ENCODE data around the gene SF3B4. TPM values are rescaled to one million over a fixed set of nuclear protein-coding genes. Genes with fewer than 3 reads are reported as not detected.

SF3B4 gene
- total RNA-seq, 4 donors from 2014 or later = 10.2 to 17.9 (median 12.4) TPM

DNA sequence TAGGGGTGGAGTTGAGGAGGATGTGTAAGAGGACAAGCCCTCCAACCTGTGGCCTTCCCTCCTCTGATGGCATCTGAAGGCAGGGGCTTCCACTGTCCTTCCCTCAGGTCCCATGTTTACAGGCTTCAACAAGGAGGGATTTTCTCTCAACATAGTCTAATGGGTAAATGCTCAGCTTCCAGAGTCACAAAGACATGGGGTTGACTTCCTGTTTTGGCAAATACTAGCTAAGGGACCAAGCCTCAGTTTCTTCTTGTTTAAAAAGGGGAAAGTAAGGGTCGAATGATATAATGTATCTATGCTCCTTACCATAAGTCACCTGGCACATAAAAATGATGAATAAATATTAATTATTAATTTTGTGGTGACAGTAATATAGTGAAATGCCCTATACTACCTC, 13.1 kb downstream of the SF3B4 start:
- intact Hi-C loops (cut with DNase I) = no loop called here
- Histone ChIP-seq H3K4me1 (peaks cover 0 to 10% of the 10 kb centered on the region in 2 donors), H3K36me3 (no peaks in the 10 kb centered on the region), H3K9me3 (no peaks in the 10 kb centered on the region), H3K27ac (no peak overlapping the region), H3K27me3 (no peaks in the 10 kb centered on the region), H3K4me3 (replicated peaks in 1 of 3) (no peak overlapping the region)
- DNase-seq = no peak
- 90 to 95% methylated on average over 1 of the region's 1 CpG for WGBS, 2 donors
- no peak for TF ChIP-seq POLR2A (IDR thresholded peaks at IDR 0.05)
- TF ChIP-seq, protein P1, sequence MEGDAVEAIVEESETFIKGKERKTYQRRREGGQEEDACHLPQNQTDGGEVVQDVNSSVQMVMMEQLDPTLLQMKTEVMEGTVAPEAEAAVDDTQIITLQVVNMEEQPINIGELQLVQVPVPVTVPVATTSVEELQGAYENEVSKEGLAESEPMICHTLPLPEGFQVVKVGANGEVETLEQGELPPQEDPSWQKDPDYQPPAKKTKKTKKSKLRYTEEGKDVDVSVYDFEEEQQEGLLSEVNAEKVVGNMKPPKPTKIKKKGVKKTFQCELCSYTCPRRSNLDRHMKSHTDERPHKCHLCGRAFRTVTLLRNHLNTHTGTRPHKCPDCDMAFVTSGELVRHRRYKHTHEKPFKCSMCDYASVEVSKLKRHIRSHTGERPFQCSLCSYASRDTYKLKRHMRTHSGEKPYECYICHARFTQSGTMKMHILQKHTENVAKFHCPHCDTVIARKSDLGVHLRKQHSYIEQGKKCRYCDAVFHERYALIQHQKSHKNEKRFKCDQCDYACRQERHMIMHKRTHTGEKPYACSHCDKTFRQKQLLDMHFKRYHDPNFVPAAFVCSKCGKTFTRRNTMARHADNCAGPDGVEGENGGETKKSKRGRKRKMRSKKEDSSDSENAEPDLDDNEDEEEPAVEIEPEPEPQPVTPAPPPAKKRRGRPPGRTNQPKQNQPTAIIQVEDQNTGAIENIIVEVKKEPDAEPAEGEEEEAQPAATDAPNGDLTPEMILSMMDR (IDR thresholded peaks at IDR 0.05) = no peak

DNA sequence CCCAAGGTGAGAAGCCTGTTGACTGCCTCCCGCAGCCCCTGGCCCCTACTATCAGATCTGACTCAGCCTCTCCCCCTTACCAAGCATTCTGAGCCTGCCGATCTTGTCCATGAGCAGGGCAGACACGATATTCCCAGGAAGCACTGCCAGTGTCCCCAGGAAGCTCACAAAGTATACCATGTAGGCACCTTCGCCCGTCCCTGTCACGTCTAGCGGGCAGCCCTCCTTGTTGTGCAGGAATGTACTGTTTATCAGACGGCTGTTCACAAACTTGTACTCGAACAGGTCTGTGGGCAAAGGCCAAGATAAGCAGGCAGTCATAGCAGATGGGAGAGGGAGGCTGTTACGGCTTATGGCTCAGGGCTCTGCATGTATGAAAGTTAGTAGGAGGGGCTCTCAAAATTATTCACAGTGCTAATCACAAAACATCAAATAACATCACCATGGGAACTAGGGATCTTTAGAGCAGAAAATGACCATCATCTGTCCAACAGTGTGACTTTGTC, 21.0 kb downstream of the SF3B4 start:
- Histone ChIP-seq H3K27ac (no peak overlapping the region), H3K9me3 (no peaks in the 10 kb centered on the region), H3K36me3 (no peaks in the 10 kb centered on the region), H3K27me3 (no peaks in the 10 kb centered on the region), H3K4me3 (replicated peaks in 1 of 3) (no peak overlapping the region), H3K4me1 (no peaks in the 10 kb centered on the region)
- no peak for DNase-seq
- intact Hi-C loops (cut with DNase I) = no loop called here
- 89 to 92% methylated on average over 10 of the region's 10 CpGs for WGBS, 2 donors
- TF ChIP-seq, protein P1 (IDR thresholded peaks at IDR 0.05) = no peak
- no peak for TF ChIP-seq POLR2A (IDR thresholded peaks at IDR 0.05)

DNA sequence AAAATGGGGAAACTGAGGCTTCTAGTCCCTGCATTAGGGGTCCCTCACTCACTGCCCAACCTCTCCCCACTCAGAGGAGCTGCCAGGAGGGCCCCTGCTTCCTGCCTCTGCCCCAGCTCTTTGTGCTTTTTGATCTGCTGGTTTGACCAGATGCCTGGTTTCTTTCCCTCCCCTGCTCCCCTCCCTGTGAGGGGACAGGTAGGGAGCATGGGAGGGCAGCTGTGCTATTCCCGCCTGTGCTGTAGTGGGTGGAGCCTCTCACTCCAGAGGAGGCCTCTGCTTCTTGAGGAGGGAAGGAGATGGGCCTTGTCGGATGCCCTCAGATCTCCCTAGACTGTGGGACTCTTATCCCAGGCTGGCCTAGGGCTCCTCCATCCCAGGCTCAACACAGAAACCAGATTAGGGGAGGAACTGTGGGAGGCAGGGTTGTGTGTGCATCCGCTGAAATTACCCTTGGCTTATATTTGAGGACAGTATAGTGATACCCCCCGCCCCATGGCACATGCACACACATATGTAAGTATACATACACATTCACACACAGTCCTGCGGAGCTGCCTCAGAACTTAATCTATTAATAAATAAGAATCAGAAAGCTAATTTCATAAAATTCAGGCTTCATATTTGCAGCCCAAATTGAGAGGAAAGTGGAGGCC, 23.6 kb downstream of the SF3B4 start:
- Histone ChIP-seq H3K36me3 (no peaks in the 10 kb centered on the region), H3K27me3 (no peaks in the 10 kb centered on the region), H3K27ac (no peak overlapping the region), H3K9me3 (no peaks in the 10 kb centered on the region), H3K4me1 (peaks cover 7 to 9% of the 10 kb centered on the region in 2 donors), H3K4me3 (replicated peaks in 1 of 3) (no peak overlapping the region)
- DNase-seq = no peak
- WGBS, 2 donors = 82 to 85% methylated on average over 4 to 5 of the region's 5 CpGs
- no peak for TF ChIP-seq POLR2A (IDR thresholded peaks at IDR 0.05)
- TF ChIP-seq, protein P1 (IDR thresholded peaks at IDR 0.05) = no peak
- intact Hi-C loops (cut with DNase I) = no loop called here

DNA sequence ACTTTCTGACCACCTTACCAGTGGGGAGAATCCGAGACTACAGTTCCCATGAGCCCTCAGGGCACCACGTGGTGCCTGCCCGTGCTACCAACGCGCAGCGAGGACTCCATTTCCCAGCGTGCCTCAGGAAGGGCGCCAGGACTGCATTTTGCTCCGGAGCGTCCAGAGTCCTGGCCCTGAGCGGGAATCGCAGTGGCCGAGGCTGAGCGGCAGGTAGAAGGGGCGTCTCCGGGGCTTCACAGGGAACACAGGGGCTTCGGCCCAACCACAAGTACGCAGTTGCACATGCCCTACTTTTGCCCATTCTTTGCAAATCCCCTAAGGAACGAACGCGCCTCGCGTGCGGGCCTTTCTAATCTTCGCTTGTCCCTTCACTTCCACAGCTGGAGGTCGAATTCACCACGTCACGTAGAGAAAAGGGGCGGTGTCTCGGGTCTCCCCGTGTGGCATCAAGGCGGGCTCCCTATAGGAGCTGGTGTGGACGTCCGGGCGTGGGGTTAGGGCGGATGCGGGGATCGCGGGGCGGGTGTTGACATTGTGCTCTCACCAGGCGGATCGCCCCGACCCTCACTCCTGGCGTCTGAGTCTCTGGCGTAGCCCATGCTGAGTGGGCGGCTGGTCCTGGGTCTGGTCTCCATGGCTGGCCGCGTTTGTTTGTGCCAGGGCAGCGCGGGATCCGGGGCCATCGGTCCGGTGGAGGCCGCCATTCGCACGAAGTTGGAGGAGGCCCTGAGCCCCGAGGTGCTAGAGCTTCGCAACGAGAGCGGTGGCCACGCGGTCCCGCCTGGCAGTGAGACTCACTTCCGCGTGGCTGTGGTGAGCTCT, 27.9 kb downstream of the SF3B4 start, which contains the start of gene BOLA1:
BOLA1 (plus strand) TSS at position 109 of the 825 bp plus-strand sequence; CDS start at position 601, 492 bp downstream.
- Histone ChIP-seq H3K27ac (peak within 1 kb of the TSS; percentile 84 to 89 (median 87)), H3K36me3 (no peaks in the 10 kb centered on the region), H3K4me3 (replicated peaks in 1 of 3) (peak within 1 kb of the TSS; percentile 50 to 75 (median 51)), H3K9me3 (no peaks in the 10 kb centered on the region), H3K4me1 (peaks cover 7 to 9% of the 10 kb centered on the region in 2 donors), H3K27me3 (no peaks in the 10 kb centered on the region)
- peak; percentile 93 to 95 for DNase-seq
- WGBS, 2 donors = 2% methylated on average over 12 to 35 of the region's 65 CpGs
- TF ChIP-seq, protein P1 (IDR thresholded peaks at IDR 0.05) = peak in 1 of 6 experiments; percentile 25
- peak in 1 of 2 donors; percentile 92 for TF ChIP-seq POLR2A (IDR thresholded peaks at IDR 0.05)
- intact Hi-C loops (cut with DNase I) = loop anchor here (5.0 kb wide), 1 partner anchor 33 kb away; no protein-coding TSS in a partner anchor
